Activated T-cell treated with anti-CD3 and anti-CD28 coated beads, Interleukin-2, amount 50 U/mL, for 1 hour (primary cell): ENCODE measurements around the gene TDRD9.
"Not testable (repeated sequence)": the region's sequence is repeated elsewhere in the genome, so short reads cannot be mapped to it uniquely, and the experiment has no call there.

Source experiments
- DNase-seq: peaks from one replicate; pipeline ENCODE4 v3.0.0-alpha.2; 2020

TDRD9 gene

DNA sequence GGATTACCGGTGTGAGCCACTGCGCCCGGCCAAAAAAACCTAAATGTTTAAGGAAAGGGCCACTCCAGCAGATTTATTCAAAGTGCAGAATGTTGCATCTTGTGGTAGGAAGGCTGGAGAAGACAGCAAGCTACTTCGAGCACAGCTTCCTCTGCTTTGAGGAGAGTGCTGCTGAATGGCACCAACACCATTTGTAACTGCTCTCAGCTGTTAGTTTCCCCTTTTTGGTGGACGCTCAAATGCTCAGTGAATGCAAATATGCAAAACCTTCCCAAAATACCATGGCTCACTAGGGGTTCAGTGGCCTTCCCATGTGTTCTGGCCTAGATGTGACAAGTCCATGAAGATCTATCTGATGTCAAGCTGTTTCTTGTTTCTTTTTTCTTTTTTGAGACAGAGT, 2.9 kb upstream of the TDRD9 start:
- DNase-seq, result no peak

DNA sequence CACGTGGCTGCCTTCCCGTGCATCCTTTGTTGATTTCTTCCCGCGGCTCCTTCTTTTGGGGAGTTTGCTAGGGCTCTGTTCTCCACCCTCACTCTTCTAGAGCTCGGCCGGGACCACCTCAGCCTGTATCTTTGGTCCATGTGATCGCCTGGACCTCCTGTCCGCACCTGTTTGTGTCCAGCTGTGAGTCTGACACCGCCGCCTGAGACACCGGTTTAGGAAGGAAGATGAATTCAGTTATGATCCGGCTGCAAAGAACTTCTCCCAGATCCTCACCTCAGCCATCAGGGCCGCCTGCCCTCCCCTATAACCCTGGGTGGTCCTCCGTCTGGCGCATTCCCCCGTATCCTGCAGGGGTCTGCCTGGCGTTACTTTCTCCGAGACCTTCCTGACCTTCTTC, 690 bp upstream of the TDRD9 start:
- DNase-seq, result no peak

DNA sequence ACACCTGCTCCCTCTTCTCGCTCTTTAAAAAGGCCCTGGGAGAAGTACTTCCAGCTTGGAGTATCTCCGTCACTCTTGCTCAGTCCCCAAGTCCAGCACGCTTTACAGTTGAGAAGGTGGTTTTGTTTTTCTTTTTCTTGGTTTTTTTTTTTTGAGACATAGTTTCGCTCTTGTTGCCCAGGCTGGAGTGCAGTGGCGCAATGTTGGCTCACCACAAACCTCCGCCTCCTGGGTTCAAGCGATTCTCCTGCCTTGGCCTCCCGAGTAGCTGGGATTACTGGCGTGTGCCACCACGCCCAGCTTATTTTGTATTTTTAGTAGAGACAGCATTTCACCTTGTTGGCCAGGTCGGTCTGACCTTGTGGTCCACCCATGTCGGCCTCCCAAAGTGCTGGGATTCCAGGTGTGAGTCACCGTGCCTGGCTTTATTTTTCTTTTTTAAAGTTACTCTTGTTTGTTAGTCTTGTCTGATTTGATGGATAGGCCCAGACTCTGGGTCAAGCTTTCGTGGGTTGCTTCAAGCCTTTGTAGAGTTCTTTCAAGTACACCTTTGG, 1.9 kb downstream of the TDRD9 start:
- no peak for DNase-seq

DNA sequence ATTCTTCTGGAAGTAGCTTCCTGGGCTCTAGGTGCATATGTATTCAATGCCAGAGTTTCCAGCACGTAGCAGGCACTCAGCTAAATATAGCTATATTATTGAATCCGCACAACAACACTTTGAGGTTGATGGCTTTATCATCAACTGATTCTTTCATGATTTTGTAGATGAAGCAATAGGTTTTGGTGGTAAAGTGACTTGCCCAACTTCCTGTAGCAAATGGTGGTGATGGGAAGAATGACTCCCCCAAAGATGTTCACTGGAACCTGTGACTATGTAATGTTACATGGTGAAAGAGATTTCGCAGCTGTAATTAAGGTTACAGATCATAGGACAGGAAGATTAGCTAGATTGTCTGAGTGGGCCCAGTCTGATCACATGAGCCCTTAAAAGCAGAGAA, 3.2 kb downstream of the TDRD9 start:
- DNase-seq, result no peak

DNA sequence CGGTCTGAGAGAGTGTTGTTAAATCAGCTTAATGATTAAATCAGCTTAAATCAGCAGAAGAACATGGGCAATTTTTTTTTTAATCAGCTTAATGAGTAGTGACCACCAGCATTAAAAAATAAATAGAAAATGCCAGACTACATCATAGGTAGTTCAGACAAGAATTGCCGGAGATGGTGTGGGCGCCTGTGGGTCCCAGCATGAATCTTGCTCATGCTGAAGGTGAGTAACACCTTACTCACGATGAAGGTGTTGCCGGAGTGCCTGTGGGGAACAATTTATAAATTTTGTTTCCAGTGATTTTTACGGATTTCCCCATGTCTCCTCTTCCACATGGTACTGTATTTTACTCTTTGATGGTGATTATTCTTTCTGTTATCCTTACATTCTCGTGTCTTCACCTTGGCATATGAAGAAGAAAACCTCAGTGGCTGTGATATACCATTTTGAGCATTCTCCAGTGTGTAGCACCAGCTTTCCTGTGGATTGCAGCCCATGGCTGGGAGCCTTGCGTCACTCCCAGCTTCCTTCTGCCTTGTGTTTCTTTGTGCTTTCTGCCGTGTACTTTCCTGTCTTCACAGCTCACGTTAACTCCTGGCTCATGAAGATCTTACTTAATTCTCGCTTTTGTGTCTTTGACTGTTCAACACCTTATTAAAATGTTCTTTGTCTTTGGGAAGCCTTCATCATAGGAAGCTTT, 4.7 kb downstream of the TDRD9 start:
- DNase-seq, result no peak

DNA sequence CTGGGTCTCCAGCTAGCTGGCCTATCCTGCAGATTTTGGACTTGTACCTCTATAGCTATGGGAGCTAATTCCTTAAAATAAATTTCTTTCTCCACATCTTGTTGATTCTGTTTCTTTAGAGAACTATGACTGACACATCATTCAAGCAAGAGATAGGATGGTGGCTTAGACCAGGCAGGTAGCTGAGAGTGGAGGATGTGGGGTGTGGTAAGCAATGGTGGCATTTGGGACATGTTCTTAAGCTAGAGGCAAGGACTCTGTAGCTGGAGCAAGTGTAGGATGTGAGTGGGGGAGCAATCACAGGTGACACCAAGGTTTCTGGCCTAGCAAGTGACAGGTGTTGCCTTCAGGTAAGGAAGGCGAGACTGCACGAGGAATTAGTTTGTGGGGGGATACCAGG, 6.8 kb downstream of the TDRD9 start:
- no peak for DNase-seq

DNA sequence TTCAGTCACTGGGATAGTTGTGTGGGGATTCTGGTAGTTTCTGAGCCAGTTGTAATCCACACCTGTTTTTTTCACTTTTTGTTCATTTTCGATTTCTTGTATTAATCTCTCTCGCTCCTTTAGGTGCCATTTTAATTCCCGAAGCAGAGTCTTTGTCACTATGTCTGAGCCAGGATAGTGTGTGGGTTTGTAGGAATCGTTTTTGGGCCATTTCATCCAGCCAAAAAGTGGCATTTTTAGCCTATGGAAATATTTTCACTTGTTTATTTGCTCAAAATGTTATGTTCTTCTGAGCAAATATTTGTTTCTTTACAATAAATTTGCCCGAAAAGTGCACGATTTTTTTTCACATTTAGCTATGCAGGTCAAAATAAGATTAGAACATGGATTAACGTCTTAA, 13.2 kb downstream of the TDRD9 start:
- no peak for DNase-seq

DNA sequence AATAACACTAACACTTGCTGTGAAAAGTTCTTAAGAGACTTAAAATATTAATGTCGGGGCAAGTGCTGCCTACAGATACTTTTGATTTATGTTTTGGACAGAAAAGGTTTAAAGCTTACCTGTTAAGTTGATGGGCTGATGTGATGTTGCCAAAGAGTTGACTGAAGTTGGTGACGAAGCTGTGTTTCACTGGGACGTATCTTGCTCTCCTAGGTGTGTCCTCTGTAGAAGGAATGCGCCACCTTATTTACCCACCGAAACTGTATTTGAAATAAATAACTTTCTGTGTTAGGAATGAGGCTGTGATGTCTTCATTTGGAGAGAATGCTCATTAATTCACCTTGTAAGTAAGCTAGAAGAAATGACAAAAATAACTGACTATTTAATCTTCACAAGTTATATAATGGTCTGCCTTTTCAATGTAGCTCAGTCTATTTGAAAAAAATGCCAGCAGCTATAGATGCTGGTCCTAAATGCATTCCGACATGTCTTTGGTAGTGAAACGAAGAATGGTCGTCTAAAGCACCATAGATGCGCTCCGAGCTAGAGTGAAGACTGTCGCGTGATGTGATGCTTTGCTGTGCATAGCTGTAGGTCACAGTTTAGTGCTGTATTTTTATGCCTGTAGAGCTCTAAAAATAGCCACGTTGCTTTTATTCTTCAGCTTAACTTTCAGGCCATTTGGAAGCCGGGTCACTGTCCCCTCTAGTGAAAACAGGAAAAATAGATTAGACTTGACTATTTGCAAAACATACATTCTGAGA, 13.9 kb downstream of the TDRD9 start, which contains the start of gene RD3L:
Gene RD3L (minus strand): TSS at position 557 of the 764 bp plus-strand sequence. CDS start 834 bp downstream, outside the sequence.
- no peak for DNase-seq

DNA sequence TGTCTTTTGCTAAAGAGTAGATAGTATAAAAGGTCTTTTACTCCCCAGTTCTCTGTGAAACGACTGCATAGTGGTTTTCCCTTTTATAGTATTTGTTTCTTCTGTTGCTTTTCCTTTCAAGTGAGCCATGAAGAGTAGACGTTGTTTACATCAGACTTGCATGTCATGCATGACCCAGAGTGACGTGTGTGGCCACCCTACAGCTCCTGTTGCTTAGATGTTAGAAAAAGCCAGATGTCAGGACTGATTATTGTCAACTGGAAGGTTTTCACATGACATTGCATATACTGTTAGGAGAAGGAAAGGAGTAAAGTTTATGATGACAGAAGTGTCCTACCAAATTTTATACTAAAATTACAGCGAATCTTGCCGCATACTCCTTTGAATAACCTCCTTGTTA, 15.4 kb downstream of the TDRD9 start:
- DNase-seq, result no peak

DNA sequence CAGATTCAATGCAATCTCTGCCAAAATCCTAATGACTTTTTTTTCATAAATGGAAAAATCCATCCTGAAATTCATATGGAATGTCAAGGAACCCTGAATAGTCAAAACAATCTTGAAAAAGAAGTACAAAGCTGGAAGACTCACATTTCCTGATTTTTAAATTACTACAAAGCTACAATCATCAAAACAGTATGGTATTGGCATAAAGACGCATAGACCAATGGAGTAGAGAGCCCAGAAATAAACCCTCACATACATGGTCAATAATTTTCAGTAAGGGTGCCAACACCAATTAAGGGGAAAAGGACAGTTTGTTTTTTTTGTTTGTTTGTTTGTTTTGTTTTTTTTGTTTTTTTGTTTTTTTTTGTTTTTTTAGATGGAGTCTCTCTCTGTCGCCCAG, 18.7 kb downstream of the TDRD9 start:
- DNase-seq, result no peak

DNA sequence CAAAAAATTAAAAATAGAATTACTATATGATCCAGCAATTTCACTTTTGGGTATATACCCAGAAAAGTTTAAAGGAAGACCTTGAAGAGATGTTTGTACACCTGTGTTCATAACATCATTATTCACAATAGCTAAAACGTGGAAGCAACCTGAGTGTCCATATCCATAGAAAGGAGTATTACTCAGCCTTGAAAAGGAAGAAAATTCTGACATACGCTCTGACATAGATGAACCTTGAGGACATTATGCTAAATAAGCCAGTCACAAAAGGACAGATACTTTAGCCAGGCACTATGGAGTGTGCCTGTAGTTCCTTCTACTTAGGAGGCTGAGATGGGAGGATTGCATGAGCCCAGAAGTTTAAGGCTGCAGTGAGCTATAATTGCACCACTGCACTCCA, 20.2 kb downstream of the TDRD9 start:
- no peak for DNase-seq

DNA sequence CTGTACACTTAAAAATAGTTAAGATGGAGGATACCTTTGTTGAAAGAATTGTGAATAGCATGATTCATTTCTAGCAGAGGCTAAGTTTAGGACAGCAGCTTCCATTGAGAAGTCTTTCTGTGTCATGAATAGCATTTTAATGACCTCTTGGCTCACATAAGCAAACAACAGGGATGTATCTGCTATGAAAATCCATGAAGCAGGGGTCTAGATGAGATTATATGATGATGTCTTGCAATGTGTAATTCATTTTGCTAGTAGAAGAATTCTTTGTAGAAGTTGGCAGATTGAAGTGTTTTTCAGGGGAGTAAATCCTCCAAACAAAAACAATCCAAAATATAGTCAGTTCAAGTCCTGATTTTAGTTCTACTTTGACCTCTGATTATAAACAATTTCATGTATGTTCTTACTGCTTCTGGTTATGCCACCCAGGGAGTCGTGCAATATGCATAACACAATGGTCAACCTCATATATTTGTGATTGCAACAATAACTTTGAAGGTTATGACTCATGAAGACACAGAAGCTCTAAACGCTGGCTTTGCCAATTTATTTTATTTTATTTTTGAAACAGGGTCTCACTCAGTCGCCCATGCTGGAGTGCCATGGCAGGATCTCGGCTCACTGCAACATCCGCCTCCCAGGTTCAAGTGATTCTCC, 21.0 kb downstream of the TDRD9 start:
- DNase-seq, result no peak

DNA sequence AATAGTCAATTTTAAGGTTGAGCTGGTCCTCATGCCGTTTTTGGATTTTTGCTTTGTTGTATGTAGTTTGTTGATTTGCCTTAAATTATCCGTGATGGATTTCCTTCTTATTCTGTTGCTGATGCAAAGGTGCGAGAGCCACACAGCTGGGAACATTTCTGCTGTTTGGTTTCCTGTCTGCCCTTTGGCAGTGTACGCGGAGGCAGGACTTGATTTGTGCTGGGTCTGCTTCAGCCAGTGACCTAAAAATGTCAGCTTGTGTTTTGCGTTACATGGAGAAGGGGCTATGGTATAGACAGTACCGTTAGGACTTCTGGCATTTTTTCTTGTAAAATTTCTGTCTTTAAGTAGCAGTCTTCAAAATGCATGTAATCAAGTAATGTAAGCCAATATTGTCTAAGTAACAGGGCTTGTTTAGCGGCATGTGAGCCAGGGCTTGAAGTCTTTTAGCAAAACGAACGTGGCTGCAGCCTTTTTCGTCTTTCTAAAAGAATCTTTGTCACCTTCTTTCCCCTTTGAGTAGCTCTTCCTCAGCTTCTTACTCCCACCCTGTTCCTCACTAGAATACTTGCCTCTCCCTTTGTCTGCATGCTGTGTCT, 32.3 kb downstream of the TDRD9 start:
- no peak for DNase-seq

DNA sequence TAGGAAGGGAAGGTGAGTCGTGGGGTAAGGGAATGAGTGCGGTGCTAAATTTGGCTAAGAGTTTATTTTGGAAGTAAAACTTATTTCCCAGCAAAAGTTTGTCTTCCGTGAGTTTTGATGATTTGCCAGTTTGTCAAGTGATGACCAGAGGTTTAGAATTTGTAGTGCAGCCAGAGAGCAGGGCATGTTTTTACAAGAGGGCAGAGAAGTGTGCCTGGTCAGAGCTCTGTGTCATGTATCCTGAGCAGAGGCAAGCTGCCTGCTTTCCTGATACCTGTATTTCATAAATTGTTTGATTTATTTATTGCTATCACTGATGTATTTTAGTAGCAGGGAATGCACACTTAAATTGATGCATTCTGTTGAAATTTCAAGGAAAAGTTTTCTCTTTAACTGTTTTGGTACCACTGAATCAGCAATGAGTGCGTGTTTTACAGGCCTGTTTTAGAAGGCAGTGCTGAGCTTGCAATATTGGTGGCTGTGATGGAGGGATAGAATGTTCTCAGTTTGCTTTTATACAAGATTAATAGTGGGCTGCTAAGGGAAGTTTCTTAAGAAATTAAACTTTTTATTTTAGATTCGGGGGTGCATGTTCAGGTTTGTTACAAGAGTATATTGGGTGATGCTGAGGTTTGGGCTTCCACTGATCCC, 33.8 kb downstream of the TDRD9 start:
- no peak for DNase-seq

DNA sequence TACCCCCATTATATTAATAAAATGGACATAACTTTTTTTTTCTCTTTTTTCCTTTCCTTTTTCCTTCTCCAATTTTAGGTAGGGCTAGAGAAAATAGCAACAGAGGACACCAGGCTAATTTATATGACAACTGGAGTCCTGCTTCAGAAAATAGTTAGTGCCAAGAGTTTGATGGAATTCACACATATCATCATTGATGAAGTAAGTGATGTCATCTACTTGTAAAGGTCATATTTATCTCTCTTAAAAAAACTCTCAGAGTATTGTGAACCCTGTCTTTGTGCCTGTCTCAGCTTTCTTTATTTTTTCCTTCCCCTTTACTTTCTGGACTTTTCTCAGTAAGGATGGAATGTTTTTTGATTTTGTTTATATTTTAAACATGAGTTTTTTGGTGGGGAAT, 38.4 kb downstream of the TDRD9 start:
- DNase-seq, result no peak

DNA sequence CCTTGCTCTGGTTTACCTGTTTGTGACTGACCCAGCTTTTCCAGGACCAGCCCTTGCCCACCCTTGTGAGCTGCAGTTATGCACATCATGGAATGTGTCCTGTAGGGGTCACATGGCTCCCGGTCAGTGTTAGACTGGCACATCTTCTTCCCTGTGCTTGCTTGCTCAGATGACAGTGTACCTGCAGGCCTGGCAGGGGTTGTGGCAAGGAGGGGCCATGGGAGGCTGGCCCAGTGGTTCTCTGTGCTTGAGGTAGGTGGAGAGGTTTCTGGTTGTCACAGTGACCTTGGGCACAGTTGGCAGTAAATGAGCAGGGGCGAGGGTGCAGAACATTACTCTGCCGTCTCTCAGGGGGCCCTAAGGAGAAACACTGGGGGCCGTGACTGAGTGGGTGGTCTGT, 41.7 kb downstream of the TDRD9 start:
- no peak for DNase-seq

DNA sequence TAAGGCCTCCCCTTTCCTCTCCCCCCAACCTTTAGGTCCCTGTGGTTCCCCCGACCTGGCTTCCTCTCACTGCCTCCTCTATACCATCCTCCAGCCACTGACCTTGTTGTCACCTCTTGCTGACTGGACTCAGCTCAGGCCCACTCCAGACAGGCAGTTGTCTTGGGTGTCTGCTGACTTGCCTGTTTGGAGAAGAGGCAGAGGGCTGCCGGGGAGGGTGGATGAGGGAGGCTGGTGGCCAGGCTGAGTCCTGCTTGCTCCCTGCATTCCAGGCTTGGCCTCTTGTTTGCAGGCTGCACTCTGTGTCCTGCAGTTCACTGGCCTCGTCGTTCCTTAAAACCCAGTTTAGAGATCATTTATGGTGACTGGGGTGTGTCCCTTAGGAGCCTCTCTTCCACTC, 45.1 kb downstream of the TDRD9 start:
- no peak for DNase-seq

DNA sequence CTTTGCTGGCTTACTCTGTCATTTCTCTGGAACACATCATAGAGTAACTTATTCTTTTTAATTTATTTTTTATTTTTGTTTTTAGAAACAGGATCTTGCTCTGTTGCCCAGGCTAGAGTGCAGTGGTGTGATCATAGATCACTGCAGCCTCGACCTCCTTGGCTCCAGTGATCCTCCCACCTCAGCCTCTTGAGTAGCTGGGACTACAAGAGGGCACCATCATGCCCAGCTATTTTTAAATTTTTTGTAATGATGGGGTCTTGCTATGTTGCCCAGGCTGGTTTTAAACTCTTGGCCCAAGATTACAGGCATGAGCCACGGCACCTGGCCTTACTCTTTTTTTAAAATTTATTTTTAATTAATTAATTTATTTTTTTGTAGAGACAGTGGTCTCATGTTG, 46.3 kb downstream of the TDRD9 start:
- DNase-seq, result no peak

DNA sequence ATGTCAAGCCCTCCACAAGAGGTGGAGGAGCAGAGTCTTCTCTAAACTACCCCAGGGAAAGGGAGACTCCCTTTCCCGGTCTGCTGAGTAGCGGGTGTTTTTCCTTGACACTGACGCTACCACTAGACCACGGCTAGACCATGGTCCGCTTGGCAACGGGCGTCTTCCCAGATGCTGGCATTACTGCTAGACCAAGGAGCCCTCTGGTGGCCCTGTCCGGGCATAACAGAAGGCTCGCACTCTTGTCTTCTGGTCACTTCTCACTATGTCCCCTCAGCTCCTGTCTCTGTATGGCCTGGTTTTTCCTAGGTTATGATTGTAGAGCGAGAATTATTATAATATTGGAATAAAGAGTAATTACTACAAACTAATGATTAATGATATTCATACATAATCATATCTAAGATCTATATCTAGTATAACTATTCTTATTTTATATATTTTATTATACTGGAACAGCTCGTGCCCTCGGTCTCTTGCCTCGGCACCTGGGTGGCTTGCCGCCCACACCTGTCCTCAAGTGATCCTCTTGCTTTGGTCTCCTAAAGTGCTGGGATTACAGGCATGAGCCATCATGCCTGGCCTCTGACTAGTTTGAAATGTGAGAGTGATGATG, 52.5 kb downstream of the TDRD9 start:
- not testable (repeated sequence) for DNase-seq

DNA sequence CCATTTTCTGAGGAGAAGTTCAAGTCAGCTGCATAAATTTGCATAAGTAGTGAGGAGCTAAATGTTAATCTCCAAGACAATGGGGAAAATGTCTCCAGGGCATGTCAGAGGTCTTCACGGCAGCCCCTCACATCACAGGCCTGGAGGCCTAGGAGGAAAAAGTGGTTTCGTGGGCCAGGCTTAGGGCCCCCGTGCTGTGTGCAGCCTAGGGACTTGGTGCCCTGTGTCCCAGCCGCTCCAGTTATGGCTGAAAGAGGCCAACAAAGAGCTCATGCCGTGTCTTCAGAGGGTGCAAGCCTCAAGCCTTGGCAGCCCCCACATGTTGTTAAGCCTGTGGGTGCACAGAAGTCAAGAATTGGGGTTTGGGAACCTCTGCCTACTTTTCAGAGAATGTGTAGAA, 55.9 kb downstream of the TDRD9 start:
- DNase-seq, result no peak

DNA sequence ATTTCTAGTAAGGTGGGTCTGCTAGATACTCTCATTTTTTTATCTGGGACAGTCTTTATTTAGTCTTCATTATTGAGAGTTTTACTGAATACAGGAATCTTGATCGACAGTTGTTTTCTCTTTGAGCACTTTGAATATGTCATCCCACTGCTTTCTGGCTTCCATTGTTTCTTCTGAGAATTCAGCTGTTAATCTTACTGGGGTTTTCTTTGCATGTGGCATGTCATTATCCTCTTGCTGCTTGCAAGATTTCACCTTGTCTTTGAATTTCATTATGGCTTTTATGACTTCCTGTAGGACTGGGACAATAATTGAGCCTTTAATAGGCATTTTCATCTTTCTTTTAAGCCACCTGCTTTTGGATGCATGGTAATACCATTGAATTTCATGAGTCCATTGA, 60.8 kb downstream of the TDRD9 start:
- DNase-seq, result no peak

DNA sequence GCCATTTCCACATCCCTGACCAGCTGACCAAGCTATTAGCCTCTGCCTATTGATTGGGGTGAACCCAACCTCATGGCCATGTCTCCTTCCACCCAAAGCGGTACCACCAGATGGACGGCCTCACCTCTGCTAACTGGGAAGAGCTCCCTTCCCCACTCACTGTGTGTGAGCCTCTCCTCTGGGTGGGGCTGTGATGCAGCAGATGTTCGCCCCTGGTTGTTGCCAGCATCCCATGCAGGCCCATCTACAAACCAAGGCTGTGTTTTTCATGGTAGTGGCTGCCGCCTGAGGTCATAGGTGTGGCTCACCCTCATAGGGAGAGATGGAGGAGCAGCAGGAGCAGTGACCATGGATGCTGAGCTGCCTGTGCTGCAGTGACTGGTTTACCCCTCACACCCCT, 61.7 kb downstream of the TDRD9 start:
- no peak for DNase-seq
